Skin of body (tissue), 2 donors: ENCODE measurements around the gene ABHD14A. TPM values are rescaled to one million over a fixed set of nuclear protein-coding genes. Genes with fewer than 3 reads are reported as not detected.

Experiments
- DNase-seq: peaks from one replicate; lab custom pipeline; 2025; lab: John Stamatoyannopoulos, UW
- total RNA-seq: library from RNA; depleted of rRNA; stranded (reverse); fragments of >200 nt; gene quantifications from one replicate; pipeline ENCODE4 v1.2.3, GENCODE V29; 2014

The ABHD14A gene
- total RNA-seq, 1 donor from 2014 or later = 6.6 TPM

DNA sequence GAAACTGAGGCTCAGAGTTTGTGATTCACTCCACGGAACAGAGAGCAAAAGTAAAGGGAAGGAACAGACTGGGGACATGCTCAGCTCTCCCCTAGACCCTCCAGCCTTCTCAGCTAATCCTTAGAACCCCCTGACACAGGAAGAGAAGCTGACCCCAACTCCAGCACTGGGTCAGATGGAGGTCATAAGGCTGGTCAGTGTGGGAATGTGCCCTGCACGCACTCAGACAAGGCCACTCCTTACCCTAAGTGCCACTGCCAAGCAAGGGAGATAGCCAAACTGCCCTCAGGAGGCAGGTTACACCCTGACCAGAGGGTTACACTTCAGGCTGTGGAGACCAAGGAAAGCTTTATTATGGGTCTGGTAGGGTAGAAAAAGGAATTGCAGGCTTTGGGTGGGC, 19.7 kb downstream of the ABHD14A start:
- DNase-seq = no peak

DNA sequence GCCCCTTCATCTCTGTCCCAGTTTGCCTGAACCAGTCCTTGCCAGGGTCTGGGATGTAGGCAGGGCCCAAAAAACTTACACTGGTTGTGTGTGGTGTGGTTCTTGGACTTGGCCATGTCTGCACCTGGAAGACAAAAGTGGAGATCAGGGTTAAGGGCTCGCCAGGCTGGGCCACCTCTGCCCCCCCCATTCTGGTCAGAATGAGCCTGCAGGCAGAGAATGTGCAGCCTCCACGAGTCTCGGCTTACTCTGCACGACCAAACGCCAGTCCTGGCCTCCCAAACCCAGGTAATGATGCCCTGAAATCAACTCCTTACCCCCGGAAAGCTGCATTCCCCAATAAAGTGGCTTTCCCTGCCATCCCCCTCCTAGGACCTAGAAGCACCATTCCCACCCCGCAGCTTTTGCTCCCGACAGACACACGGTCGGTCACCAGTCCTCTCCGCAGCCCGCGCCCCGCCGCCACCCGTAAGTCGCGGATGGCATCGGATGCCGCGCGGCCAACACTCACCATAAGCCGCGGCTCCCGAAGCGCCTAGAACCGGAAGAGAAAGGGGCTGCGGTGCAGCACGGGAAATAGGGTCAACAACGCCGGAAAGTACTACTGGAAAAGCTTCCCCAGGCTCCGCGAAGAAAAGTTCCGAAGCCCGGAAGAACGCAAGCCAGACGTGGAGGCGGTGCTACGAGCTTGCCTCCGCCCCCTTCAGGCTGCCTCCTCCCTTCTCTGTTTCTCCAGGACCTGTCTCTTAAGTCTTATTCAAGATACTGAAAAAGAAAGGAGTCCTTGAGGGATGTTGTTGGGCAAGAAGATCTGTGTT, 20.7 kb downstream of the ABHD14A start, which contains the start of gene RPL29:
Gene RPL29, minus strand, starts transcription at position 550 of the 818 bp plus-strand sequence. Its CDS starts 434 bp downstream, at position 116.
- peak; percentile 95 for DNase-seq

DNA sequence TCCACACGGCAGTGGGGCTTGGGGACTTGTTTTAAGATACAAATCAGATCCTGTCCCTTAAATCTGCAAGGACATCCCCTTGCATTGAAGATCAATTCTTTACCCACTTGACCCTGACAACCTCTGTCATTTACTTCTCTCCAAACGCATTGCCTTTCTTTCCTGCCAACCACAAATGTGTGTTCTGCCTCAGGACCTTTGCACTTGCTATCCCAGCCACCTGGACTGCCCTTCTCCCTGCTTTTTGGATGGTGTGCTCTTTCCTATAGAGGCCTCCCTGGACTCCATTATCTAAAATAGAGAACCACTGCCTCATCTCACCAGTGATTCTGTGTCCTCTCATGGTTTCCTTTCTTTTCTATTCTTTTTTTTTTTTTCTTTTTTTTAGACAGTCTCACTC, 22.3 kb downstream of the ABHD14A start:
- DNase-seq = no peak

DNA sequence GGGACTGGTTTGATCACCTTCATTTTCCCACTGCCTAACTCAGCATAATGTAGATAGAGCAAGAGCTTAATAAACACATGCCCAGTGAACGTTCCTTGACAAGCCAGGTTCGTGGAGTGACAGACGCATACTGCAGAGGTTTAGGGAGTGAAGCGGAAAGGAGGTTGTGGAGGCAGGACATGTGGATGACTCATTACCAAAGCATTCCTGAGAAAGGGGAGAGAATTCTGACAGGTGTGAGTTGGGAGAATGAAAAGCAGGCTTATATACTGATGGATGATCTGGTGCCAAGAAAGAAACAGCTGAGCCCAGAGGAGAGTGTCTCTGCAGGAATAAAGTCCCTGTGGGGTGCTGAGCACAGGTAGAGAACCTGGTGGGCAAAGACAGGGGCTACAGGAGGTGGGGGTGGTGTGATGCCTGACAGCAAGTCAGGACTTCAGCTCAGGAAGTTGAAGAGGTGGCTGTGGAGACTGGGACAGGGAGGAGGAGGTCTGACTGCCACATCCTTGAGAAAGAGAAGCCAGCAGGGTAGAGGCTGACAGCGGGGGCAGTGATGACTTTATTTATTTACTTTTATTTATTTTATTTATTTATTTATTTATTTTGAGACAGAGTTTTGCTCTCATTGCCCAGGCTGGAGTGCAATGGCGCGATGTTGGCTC, 23.2 kb downstream of the ABHD14A start:
- DNase-seq = no peak

DNA sequence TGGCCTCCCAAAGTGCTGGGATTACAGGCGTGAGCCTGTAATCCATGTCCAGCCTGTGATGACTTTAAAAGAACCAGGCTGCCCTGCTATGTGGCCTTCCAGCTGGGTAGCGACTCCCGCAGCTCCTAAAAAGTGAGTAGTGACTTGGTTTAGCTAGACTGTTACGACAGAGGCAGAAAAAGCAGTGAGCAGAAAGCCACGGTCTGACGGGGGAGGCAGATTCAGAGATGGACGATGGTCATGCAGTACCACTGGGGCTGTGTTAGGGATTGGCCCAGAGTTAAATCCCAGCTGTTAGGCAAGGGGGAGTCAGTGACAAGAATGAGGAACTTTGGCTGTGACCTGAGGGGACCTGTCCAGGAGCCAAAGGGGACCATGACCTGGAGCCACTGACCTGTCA, 23.9 kb downstream of the ABHD14A start:
- no peak for DNase-seq

DNA sequence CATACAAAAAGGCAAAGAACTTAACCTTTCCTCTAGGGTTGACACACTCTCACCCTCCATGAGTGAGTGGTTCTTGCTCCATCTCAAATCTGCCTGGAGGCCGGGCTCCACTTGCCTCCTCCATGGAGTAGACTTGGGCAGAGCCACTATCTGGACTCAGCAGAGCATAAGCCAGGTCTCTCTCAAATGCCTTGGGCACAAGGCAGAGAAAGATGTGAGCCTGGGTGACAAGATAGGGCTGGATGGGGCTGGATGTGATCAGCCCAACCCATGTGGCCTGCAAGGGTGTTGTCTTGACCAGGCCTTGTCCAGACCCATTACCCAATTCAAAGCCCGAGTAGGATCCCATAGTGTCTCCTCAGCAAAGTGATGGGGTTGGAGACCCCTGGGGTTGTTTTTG, 25.0 kb downstream of the ABHD14A start:
- DNase-seq = no peak

DNA sequence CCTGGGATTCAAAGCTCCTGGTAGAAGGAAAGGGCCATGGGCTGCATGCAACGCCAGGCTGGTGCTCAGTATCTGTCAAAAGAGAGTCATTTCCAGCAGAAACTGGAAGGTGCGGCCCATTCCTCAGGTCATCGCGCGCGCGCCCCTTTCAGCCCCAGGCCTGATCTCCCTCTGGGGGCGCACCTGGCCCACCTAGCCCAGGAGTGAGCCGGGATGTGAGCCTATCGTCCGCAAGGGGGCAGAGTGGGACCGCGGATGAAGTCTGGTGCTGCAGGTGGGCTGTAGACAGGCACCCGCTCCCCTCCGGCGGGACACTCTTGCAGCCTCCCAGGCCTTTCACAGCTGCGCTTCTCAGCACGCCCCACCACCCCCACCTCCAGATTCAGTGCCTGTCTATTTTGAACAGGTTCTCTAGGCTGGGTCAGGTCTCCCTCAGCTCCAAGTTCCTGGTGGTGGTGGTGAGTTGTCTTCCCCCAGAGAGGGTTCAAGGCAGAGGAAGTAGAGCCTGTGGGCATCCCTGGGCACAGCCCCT, 26.6 kb downstream of the ABHD14A start:
- peak; percentile 23 for DNase-seq

DNA sequence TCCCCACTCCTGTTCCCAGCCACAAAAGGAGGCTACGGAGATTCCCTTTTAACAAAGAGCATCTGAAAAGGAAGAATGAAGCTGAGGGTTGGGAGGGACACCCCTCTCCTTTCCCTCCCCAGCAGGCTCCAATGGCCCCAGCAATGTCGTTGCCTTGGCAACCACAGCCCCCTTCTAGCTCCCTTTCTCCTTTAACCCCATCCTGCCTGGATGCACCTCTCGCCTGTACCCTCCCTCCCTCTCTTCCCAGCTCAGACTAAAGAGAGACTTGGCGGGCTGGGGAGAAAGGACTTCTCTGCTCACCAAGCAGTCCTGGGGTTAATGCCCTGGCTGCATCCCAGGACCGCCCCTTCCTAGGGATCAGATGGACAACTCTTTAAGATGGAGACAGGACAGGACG, 27.9 kb downstream of the ABHD14A start:
- no peak for DNase-seq

DNA sequence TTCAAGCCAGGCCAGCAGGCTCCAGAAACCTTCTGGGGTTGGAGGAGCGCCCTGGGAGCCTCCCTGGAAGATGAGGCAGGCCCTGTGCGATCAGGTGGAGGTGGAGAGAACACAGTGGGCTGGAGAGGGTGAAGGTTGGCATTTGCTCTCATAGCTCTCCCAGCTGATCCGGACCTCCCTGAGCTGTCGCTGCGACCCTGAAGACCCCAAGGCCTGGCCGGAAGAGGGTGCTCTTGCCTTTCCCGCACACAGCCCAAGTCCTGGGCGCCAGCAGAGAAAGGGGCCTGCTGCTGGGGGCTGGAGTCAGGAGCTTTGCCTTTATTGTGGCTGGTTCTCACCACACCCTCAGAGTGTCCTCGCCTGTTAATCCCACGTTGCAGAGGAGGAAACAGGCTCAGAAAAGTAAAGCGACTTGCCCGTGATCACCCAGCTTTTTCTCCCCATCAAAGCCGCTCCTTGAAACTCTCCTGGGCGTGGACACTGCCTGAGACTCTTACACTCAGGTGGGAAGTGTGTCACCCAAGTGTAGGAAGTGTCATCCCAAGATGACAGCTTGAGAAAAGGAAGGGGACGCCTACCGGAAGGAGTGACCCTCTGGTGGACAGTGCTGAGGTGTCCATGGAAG, 29.4 kb downstream of the ABHD14A start:
- DNase-seq = peak; percentile 62

DNA sequence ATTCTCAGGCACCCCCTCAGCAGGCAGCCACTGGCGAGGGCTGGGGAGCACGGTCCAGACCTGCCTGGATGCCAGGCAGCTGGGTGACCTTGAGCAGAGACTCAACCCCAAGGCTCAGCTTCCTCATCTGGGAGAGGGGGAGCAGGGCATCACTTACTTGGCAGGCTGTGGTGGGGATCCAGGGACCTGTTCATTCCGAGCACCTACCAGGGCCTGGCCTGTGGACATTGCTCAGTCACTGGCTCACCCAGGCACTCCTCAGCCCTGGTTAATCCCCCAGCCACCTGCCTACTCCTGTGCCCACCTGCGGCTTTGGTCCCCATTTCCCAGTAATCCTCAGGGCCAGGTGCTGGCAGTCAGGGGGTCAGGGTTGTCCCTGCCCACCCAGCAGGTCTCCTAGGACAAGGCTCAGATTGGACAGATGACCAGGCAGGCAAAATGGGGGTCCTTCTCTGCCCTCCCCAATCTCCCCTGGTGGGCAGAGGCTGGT, 30.1 kb downstream of the ABHD14A start:
- no peak for DNase-seq

DNA sequence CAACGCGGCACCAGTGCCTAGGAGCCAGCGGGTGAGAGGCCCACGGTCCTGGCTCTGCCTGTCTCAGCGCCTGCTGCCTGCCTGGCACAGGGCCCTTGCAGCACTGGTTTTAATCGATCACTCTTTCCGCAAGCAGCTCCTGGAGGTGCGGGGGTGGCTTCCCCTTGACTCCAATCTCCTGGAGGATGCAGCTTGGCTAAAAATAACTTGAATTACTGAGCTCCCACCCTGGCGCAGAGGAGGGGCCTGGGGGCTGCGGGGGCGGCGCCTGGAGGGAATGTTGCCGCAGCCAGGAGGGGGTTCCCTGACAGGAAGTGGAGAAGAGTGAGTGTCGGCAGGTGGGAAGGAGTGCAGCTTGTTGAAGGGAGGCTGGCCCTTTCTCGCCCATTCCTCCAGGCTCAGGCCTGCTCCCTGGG, 30.7 kb downstream of the ABHD14A start:
- peak; percentile 33 for DNase-seq

DNA sequence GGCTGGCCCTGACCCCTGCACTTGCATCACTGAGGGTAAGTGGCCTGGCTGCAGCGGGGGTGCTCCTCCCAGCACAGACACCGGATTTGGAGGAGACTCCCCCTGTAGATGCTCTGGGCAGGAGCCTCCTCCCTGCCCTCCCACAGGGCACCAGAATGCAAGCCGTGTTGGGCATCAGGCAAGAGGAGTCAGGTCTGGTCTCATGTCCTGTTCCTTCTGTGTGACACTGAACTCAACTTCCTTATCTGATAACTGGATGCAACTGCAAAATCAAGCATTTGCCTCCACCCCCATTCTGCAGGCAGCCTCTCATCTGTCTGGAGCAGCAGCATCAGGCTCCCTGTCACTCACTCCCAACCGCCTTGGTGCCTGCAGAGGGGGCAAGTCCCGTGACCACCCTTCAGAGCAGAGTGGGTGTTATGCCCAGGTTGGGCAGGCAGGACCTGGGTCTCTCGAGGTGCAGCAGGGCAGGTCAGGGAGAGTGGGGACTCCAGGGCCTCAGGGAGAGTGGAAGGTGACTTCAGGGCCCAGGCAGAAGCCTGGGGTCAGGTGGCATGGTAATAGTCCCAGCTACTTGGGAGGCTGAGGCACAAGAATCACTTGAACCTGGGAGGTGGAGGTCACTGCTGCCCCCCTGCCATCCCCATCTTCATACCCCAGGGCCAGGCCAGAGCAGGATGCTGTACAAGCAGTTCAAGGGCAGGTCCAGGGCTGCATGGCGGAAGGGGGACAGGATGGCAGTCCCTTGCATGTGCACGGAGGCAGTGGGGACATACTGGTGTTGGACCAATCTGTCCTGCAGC, 31.4 kb downstream of the ABHD14A start:
- no peak for DNase-seq

DNA sequence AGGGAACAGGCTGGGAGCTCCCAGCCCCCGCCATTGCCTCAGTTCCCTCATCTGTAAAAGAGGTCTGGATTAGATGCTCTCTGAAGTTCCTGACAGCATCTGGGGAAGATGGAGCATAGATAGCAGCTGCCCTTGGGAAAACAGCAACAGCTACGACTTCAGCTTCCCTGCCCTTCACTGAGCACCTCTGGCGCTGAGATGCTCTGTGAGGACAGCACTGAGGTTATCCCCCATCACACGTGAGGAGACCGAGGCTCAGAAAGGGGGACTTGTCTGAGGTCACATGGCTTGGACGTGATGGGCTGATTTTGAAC, 31.9 kb downstream of the ABHD14A start:
- no peak for DNase-seq

DNA sequence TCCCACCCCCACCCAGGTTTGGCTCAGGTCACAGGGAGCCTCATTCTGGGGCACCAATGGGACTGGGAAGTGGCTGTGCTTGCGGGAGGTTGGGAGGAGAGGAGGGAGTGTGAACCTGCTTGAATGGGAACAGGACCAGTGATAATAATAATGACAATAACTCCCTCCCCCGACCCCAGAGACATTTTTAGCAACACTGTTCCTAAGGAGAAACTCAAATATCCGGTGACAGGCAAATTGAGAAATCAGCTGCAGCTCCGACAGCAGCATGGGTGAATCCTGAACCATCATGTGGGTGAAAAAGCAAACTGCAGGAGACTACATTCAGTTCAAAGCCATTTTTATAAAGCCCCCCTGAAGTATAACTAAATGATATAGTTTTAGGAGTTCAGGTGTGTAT, 32.4 kb downstream of the ABHD14A start:
- DNase-seq = no peak

DNA sequence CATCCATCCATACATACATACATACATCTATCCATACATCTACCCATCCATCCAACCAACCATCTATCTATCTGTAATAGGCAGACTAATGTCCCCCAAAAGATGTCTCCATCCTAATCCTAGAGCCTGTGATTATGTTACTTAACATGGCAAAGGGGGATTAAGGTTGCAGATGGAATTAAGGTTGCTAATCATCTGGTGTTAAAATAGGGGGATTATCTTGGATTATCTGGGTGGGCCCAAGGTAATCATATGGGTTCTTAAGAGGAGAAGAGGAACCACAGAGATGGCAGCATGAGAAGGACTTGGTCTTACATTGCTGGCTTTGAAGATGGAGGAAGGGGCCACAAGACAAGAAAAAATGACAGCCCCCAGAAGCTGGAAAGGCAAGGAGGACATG, 35.6 kb downstream of the ABHD14A start:
- DNase-seq = no peak

DNA sequence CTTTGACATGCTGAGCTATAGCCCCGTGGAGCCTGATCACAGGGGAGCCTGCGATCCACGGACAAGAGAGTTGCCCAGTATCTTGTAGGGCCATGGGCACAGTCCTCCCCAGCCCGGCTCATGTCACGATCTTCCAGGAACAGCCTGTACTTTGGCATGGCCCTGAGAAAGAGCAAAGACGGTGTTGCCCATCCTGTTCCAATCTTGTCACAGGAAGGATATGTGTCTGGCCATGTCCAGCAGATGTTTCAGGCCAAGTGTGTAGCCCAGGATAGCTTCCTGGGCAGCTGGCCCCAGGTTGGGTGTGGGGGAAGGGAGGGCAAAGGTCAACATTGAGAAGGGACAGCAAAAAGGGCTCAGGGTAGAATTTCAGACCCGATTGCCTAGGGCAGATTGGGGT, 37.8 kb downstream of the ABHD14A start:
- no peak for DNase-seq

DNA sequence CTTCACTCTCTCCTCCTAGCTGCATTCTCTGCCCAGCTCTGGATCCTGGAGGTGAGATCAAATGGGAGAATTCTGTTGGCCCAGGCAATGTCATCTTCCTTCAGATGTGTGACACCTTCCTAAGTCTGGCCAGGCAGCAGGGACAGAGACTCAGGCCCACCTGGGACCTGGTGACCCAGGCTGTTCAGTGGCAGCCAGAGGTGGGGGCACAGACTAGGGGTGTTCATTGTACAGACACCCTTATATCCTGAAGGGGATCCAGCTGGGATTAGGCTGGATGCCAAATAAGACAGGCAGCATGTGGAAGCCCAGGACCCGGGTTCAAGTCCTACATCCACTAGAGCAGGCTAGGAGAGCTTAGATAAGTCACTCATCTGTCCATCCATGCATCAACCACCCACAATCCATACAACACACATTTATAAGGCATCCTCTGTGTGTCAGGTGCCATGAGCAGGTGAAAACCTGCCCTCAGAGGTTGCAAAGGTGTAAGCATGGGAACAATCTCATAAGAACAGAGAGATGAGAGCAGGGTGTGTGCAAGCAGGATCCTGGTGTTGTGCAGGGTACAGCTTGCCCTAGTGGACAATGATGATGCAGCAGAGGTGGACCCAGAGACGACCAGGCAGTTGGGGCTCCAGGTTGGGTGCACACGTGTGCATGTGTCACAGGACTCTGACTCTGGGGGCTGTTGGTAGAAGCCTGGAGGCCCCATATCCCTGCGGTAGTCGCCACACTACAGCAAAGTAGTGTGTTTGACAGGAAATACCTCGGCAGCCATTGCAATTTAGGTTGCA, 39.1 kb downstream of the ABHD14A start:
- no peak for DNase-seq

DNA sequence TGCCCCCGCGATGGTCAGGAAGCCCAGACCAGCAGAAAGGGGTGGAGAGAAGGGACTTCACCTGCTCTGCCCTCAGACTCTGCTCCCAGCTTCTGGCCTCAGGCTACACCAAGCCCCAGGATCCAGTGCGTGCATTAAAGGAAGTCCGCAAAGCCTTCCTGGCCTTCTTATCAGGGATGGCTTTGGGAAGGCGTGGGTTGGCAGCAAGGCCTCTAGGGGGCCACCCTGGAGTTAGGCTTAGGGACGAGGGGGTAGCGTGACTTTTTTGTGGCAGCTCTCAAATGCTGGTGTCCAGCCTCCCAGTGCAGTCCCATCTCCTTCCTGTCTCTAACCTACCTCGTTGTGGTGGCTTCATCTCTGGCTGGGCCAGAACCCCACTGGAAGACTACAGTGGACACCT, 39.7 kb downstream of the ABHD14A start:
- DNase-seq = no peak

DNA sequence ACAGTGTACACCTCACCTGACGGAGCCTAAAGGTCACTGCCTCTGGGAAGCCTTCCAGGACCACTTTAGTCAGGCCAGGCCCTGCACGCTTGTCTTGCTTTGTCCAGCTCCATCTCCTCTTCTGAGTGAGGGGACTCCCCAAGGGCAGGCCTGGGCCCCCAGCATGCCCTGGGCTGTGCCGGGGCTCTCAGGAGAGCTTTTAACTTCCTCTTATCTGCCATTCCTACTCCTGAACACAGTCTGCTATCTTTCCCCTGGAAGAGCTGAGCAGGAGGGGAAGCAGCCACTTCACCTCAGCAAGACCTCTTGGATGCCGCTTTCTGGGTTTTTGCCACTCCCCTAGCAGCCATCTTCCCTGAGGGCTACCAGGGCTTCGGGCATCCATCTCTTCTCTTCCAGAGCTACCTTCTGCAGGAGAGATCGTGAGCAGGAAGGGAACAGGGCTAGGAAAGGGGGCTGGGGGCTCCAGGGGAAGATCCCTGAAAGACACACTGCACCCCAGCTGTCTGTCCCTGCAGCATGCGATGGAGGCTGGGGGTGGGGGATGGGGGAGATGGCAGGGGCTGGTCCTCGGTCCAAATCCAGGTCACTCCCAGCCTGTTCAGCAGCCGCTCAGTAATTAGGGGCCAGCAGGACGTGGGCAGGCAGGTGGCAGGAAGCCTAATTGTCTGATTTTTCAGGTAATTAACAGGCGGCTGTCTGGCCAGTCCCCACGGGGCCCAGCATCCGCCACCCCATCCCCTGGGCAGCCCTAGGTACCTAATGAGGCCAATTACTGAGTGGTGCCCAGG, 40.8 kb downstream of the ABHD14A start:
- DNase-seq = no peak

DNA sequence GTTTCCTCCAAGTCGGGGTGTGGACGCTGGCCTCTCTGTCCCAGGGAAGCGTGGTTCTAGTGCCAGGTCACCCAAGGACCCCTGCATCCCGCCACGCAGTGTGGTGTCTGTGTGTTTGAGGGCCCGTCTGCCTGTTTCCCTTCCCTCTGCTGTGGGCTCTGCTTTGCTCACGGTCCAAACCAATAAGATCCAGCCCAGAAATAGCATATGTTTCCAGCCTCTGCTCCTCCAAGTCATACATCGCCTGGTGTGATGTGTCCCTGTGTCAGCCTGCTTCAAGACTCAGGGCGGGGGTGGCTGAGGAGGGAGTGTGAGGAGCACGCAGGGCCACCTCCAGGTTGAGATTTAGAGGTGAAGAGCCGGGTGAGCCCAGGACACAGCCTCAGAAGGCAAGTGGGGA, 42.7 kb downstream of the ABHD14A start:
- DNase-seq = peak; percentile 10
